ENCODE results near the gene TSHZ1. TPM values are rescaled to one million over a fixed set of nuclear protein-coding genes. Genes with fewer than 3 reads are reported as not detected.

Gene TSHZ1
- total RNA-seq, 1 donor from 2014 or later: 4.8 TPM

DNA sequence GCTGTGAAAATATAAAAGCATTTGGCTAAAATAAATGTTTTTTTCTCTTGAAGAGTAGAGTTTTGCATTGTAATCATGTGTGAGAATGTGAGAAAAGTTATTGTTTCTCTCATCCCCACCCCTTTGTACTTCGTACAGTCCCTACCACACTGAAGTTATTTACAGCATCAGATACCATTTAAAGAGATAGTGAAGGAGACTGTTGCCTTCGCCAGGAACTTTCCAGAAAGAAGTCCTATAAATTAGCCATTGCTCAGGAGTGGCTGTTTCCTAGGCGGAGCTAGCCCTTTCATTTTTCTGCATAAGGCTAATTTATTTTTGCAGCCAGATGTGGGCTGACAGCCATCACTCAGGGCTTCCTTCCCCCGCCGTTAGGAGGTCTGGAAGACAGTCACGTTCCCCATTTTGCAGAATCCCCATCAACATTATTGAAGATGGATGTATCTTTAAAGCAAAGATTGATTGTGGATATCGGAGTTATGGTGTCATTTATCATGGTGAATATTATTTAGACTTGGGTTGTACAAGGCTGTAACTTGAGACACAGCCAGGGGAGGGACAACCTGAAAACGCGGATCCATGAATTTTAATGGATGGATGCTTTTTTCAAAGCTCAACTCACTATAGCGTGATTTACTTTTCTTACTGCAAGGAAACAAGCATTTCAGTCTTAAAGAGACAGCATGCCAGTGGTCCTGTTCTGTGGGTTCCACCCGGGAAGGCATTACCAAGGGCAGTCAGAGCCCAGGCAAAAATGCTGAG is 17.1 kb downstream of the TSHZ1 start:
- Histone ChIP-seq H3K27me3 (ENCODE audit: control insufficient read depth, insufficient read depth, low read length) (no peaks in the 10 kb centered on the region), H3K4me3 (ENCODE audit: low read depth, low read length) (no peak overlapping the region), H3K36me3 (ENCODE audit: control insufficient read depth, insufficient read depth, low read length) (no peaks in the 10 kb centered on the region)
- no peak for DNase-seq (ENCODE audit: low read depth)
- TF ChIP-seq CTCF (IDR thresholded peaks at IDR 0.05; ENCODE audit: insufficient read depth, low read length, poor library complexity, severe bottlenecking): no peak

- H3K36me3 ChIP-seq (ENCODE audit: control insufficient read depth, insufficient read depth, low read length): no peaks in the 10 kb centered on the region
- no peak for DNase-seq (ENCODE audit: low read depth)
- H3K4me3 ChIP-seq (ENCODE audit: low read depth, low read length): no peak overlapping the region
- no peak for TF ChIP-seq CTCF (IDR thresholded peaks at IDR 0.05; ENCODE audit: insufficient read depth, low read length, poor library complexity, severe bottlenecking)
- H3K27me3 ChIP-seq (ENCODE audit: control insufficient read depth, insufficient read depth, low read length): no peaks in the 10 kb centered on the region
Observed at GRCh38 chr18:75228967-75229366, 18.4 kb downstream of the TSHZ1 start.

DNA sequence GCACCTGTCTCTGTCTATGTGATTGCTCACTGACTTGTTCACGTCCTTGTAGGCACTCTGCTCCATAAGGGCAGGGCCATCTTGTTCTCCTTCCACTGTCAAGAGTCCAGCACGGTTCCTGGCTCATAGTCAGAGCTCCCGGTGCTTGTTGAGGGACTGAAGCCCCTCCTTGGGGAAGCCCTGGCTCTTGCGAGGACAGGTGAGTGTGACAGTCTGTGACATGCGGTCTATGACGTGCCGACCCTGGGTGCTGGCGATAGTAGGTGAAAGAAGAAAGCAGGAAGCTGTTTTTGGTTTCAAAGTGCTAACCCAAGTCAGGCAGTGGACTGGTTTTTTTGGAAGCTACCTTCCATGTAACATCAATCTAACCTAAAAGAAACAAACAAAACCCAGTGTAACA is 18.8 kb downstream of the TSHZ1 start:
- Histone ChIP-seq H3K27me3 (ENCODE audit: control insufficient read depth, insufficient read depth, low read length) (no peaks in the 10 kb centered on the region), H3K36me3 (ENCODE audit: control insufficient read depth, insufficient read depth, low read length) (no peaks in the 10 kb centered on the region), H3K4me3 (ENCODE audit: low read depth, low read length) (no peak overlapping the region)
- no peak for TF ChIP-seq CTCF (IDR thresholded peaks at IDR 0.05; ENCODE audit: insufficient read depth, low read length, poor library complexity, severe bottlenecking)
- no peak for DNase-seq (ENCODE audit: low read depth)

DNA sequence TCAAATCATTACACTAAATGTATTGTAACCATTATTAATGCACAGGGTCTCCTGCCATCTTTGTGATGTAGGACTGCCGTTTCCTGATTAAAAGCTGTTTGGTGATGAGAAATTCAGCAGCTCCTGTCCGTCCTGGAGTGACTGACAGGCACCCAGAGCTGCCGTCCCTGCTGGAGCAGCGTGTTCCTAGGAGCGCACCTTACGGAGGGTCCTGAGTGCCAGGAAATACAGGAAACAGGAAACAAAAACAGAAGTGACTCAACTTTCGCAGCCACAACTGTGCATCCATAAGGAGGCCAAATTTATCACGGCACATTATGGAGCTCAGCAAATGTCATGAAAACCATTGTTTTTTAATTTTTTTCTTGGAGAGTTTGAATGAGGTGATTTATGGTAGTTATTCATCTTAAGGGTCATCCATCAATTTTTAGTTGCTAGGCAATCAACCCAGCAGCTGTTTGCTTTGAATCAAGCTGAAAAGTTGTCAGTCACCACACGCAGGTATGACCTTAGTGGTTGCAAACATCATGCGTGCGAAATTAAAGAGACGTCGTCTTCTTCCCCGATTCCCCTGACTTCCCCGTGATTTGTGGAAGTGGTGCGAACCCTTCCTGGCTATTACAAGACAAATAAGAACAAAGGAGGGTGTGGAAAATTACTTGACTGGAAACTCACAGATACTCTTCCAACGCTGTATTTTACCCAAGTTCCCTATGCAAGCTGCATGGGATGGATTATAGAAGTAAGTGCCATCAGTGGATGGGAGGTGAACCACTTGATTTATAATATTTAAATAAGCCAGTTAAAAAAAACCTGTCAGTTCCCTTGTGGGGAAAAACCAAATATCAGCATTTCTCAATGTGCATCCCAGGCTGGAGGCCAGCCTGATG is 19.8 kb downstream of the TSHZ1 start:
- no peak overlapping the region for H3K4me3 ChIP-seq (ENCODE audit: low read depth, low read length)
- H3K36me3 ChIP-seq (ENCODE audit: control insufficient read depth, insufficient read depth, low read length): no peaks in the 10 kb centered on the region
- no peak for TF ChIP-seq CTCF (IDR thresholded peaks at IDR 0.05; ENCODE audit: insufficient read depth, low read length, poor library complexity, severe bottlenecking)
- H3K27me3 ChIP-seq (ENCODE audit: control insufficient read depth, insufficient read depth, low read length): no peaks in the 10 kb centered on the region
- DNase-seq (ENCODE audit: low read depth): no peak

DNA sequence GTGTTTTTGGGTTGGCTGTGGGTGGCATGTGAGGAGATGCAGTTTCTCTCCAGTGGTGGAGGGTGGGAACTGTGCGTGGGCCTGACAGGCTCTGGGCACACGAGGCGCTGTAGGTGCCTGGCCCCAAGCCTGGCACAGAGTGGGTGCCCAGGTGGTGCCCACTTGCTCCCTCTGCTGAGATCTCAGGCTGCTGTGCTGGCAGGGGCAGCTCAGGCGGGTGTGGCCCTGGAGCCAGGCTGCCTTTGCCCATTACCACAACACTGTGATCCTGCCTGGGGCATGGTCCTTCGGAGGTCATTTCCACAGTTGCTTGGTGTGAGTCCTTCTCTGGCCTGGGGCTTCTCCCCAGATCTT is 20.4 kb downstream of the TSHZ1 start:
- Histone ChIP-seq H3K27me3 (ENCODE audit: control insufficient read depth, insufficient read depth, low read length) (no peaks in the 10 kb centered on the region), H3K4me3 (ENCODE audit: low read depth, low read length) (no peak overlapping the region), H3K36me3 (ENCODE audit: control insufficient read depth, insufficient read depth, low read length) (no peaks in the 10 kb centered on the region)
- no peak for DNase-seq (ENCODE audit: low read depth)
- TF ChIP-seq CTCF (IDR thresholded peaks at IDR 0.05; ENCODE audit: insufficient read depth, low read length, poor library complexity, severe bottlenecking): no peak

All from kidney epithelial cell (primary cell).